Measurements from ENCODE around the gene CSTB. TPM values are rescaled to one million over a fixed set of nuclear protein-coding genes. Genes with fewer than 3 reads are reported as not detected.

Gene CSTB
- total and polyA plus RNA-seq, 5 experiments from 2014 or later: 30.7 to 67.4 (median 54.9) TPM

GRCh38 chr21:43781846-43782245, 5.7 kb upstream of the CSTB start:
- Mint-ChIP-seq H3K36me3 (no peaks in the 10 kb centered on the region), H3K27me3 (no peaks in the 10 kb centered on the region), H3K27ac (peak overlapping the region in 1 of 10 donors; percentile 44), H3K9me3 (no peaks in the 10 kb centered on the region), H3K4me3 (no peak overlapping the region), H3K4me1 (peaks cover 12 to 28% (median 19%) of the 10 kb centered on the region in 4 donors)
- no peak for DNase-seq
- no peak for ATAC-seq
- POLR2A ChIA-PET: interaction anchor here (0.6 kb wide), 1 partner anchor 21 kb away, joined by 3 read pairs; no protein-coding TSS in a partner anchor

GRCh38 chr21:43779660-43780059, 3.6 kb upstream of the CSTB start:
- peaks cover 17 to 41% (median 30%) of the 10 kb centered on the region in 4 donors for H3K4me1 Mint-ChIP-seq
- POLR2A ChIA-PET: interaction anchor here (0.6 to 1.0 kb wide), 2 partner anchors 10 to 235 kb away, joined by 4 read pairs; partner anchors contain the start of gene RRP1
- H3K36me3 Mint-ChIP-seq: peaks cover 0 to 2% (median 0%) of the 10 kb centered on the region in 3 donors
- peak overlapping the region in 1 of 10 donors; percentile 76 for H3K27ac Mint-ChIP-seq
- no peak for DNase-seq
- ATAC-seq: no peak
- no peaks in the 10 kb centered on the region for H3K27me3 Mint-ChIP-seq
- H3K4me3 Mint-ChIP-seq: peak overlapping the region in 2 of 10 donors; percentile 41 to 49
- H3K9me3 Mint-ChIP-seq: no peaks in the 10 kb centered on the region

- POLR2A ChIA-PET: interaction anchor here (1.6 kb wide), 1 partner anchor 10 kb away, joined by 8 read pairs; no protein-coding TSS in a partner anchor
- peak overlapping the region; percentile 44 to 88 (median 79) for H3K27ac Mint-ChIP-seq
- no peak for ATAC-seq
- no peaks in the 10 kb centered on the region for H3K9me3 Mint-ChIP-seq
- H3K27me3 Mint-ChIP-seq: no peaks in the 10 kb centered on the region
- H3K4me3 Mint-ChIP-seq: peak overlapping the region; percentile 46 to 89 (median 70)
- H3K4me1 Mint-ChIP-seq: peaks cover 20 to 46% (median 38%) of the 10 kb centered on the region in 4 donors
- peaks cover 0 to 7% (median 2%) of the 10 kb centered on the region in 3 donors for H3K36me3 Mint-ChIP-seq
- no peak for DNase-seq
Observed at GRCh38 chr21:43778469-43779335, 2.6 kb upstream of the CSTB start.

- ATAC-seq (no peak), DNase-seq (no peak)
- POLR2A ChIA-PET: interaction anchor here (0.6 to 1.6 kb wide), 3 partner anchors 11 to 1543 kb away, joined by 3 to 8 read pairs (median 5); partner anchors contain the start of gene RRP1
- H3K36me3 Mint-ChIP-seq: peaks cover 0 to 15% (median 6%) of the 10 kb centered on the region in 3 donors
- no peaks in the 10 kb centered on the region for H3K9me3 Mint-ChIP-seq
- peak overlapping the region in 7 of 10 donors; percentile 64 to 89 (median 84) for H3K4me3 Mint-ChIP-seq
- H3K4me1 Mint-ChIP-seq: peaks cover 23 to 40% (median 38%) of the 10 kb centered on the region in 4 donors
- no peaks in the 10 kb centered on the region for H3K27me3 Mint-ChIP-seq
- H3K27ac Mint-ChIP-seq: peak overlapping the region in 6 of 10 donors; percentile 9 to 88 (median 79)
Observed at GRCh38 chr21:43777953-43778352, 1.8 kb upstream of the CSTB start.

GRCh38 chr21:43775190-43775589, 918 bp downstream of the CSTB start:
- Mint-ChIP-seq H3K27me3 (no peaks in the 10 kb centered on the region), H3K4me1 (peaks cover 30 to 45% (median 41%) of the 10 kb centered on the region in 4 donors), H3K27ac (peak overlapping the region; percentile 17 to 93 (median 86)), H3K9me3 (no peaks in the 10 kb centered on the region), H3K36me3 (peaks cover 0 to 25% (median 6%) of the 10 kb centered on the region in 3 donors), H3K4me3 (peak overlapping the region; percentile 89 to 95 (median 91))
- POLR2A ChIA-PET: interaction anchor here (0.6 kb wide), 1 partner anchor 102 kb away, joined by 6 read pairs; no protein-coding TSS in a partner anchor
- DNase-seq (no peak), ATAC-seq (no peak)

- Mint-ChIP-seq H3K4me1 (peaks cover 29 to 42% (median 37%) of the 10 kb centered on the region in 4 donors), H3K27me3 (no peaks in the 10 kb centered on the region), H3K4me3 (peak overlapping the region in 9 of 10 donors; percentile 24 to 95 (median 74)), H3K36me3 (peaks cover 0 to 25% (median 6%) of the 10 kb centered on the region in 3 donors), H3K9me3 (no peaks in the 10 kb centered on the region), H3K27ac (peak overlapping the region in 4 of 10 donors; percentile 12 to 46 (median 24))
- POLR2A ChIA-PET: no interaction called here
- DNase-seq (no peak), ATAC-seq (no peak)
Observed at GRCh38 chr21:43774163-43774562, 1.9 kb downstream of the CSTB start.

GRCh38 chr21:43772425-43772821, 3.7 kb downstream of the CSTB start:
- POLR2A ChIA-PET: no interaction called here
- peaks cover 17 to 25% (median 24%) of the 10 kb centered on the region in 4 donors for H3K4me1 Mint-ChIP-seq
- no peaks in the 10 kb centered on the region for H3K9me3 Mint-ChIP-seq

GRCh38 chr21:43771698-43772424, 4.2 kb downstream of the CSTB start:
- no peaks in the 10 kb centered on the region for H3K9me3 Mint-ChIP-seq
- H3K36me3 Mint-ChIP-seq: peaks cover 0 to 25% (median 6%) of the 10 kb centered on the region in 3 donors
- H3K4me3 Mint-ChIP-seq: no peak overlapping the region
- no peak for ATAC-seq
- H3K27me3 Mint-ChIP-seq: no peaks in the 10 kb centered on the region
- peaks cover 17 to 24% (median 23%) of the 10 kb centered on the region in 4 donors for H3K4me1 Mint-ChIP-seq
- POLR2A ChIA-PET: no interaction called here
- DNase-seq: no peak
- no peak overlapping the region for H3K27ac Mint-ChIP-seq

More at GRCh38 chr21:43772425-43772821, 3.7 kb downstream of the CSTB start:
- Mint-ChIP-seq H3K27ac (no peak overlapping the region), H3K36me3 (peaks cover 0 to 25% (median 6%) of the 10 kb centered on the region in 3 donors), H3K4me3 (no peak overlapping the region), H3K27me3 (no peaks in the 10 kb centered on the region)
- DNase-seq: no peak
- ATAC-seq: no peak

GRCh38 chr21:43771199-43771675, 4.9 kb downstream of the CSTB start:
- H3K36me3 Mint-ChIP-seq: peaks cover 0 to 25% (median 6%) of the 10 kb centered on the region in 3 donors
- no peak overlapping the region for H3K4me3 Mint-ChIP-seq
- ATAC-seq (no peak), DNase-seq (no peak)
- no peaks in the 10 kb centered on the region for H3K27me3 Mint-ChIP-seq
- H3K4me1 Mint-ChIP-seq: peaks cover 17 to 24% (median 23%) of the 10 kb centered on the region in 4 donors
- POLR2A ChIA-PET: no interaction called here
- H3K9me3 Mint-ChIP-seq: no peaks in the 10 kb centered on the region
- peak overlapping the region in 1 of 10 donors; percentile 43 for H3K27ac Mint-ChIP-seq

GRCh38 chr21:43770066-43770655, 5.9 kb downstream of the CSTB start:
- DNase-seq (no peak), ATAC-seq (no peak)
- POLR2A ChIA-PET: no interaction called here
- no peak overlapping the region for H3K4me3 Mint-ChIP-seq
- peaks cover 0 to 23% (median 6%) of the 10 kb centered on the region in 3 donors for H3K36me3 Mint-ChIP-seq
- no peak overlapping the region for H3K27ac Mint-ChIP-seq
- peaks cover 14 to 17% (median 16%) of the 10 kb centered on the region in 4 donors for H3K4me1 Mint-ChIP-seq
- H3K9me3 Mint-ChIP-seq: no peaks in the 10 kb centered on the region
- no peaks in the 10 kb centered on the region for H3K27me3 Mint-ChIP-seq

- Mint-ChIP-seq H3K27ac (no peak overlapping the region), H3K4me1 (peaks cover 8 to 12% (median 10%) of the 10 kb centered on the region in 4 donors), H3K27me3 (no peaks in the 10 kb centered on the region), H3K36me3 (peaks cover 0 to 23% (median 4%) of the 10 kb centered on the region in 3 donors), H3K4me3 (no peak overlapping the region), H3K9me3 (no peaks in the 10 kb centered on the region)
- DNase-seq (no peak), ATAC-seq (no peak)
- POLR2A ChIA-PET: interaction anchor here (1.0 kb wide), 1 partner anchor 19 kb away, joined by 3 read pairs; no protein-coding TSS in a partner anchor
Observed at GRCh38 chr21:43769325-43769958, 6.7 kb downstream of the CSTB start.
